ENCODE results near the gene WASF3. TPM values are rescaled to one million over a fixed set of nuclear protein-coding genes. Genes with fewer than 3 reads are reported as not detected.

Gene WASF3
- total and polyA plus RNA-seq, 4 donors, result 4.9 to 14.4 (median 8.3) TPM

- Histone ChIP-seq H3K9ac (ENCODE audit: insufficient read depth in 1 of 2, low read length in 2 of 2) (no peak overlapping the region), H3K4me1 (ENCODE audit: control insufficient read depth in 5 of 5, insufficient read depth in 5 of 5, low read length in 5 of 5) (peaks cover 0 to 7% (median 0%) of the 10 kb centered on the region in 5 donors), H3K36me3 (ENCODE audit: control insufficient read depth in 4 of 4, insufficient read depth in 4 of 4, low read length in 4 of 4) (no peaks in the 10 kb centered on the region), H3K9me3 (ENCODE audit: control insufficient read depth in 4 of 4, insufficient read depth in 3 of 4, low read length in 3 of 4) (peaks cover 0 to 2% (median 0%) of the 10 kb centered on the region in 4 donors), H3K27ac (ENCODE audit: low read depth in 1 of 2, low read length in 1 of 2) (no peak overlapping the region), H3K4me3 (no peak overlapping the region), H3K27me3 (ENCODE audit: control insufficient read depth in 3 of 3, insufficient read depth in 3 of 3, low read length in 2 of 3) (no peaks in the 10 kb centered on the region)
- 85 to 88% methylated on average over 6 of the region's 6 CpGs for WGBS, 2 donors
- ATAC-seq (ENCODE audit: insufficient read depth, low FRiP score), result no peak
- no peak for TF ChIP-seq CTCF (IDR thresholded peaks at IDR 0.05; ENCODE audit: control extremely low read depth, extremely low read depth)
- DNase-seq, result no peak
These were observed 150.5 kb downstream of the WASF3 start for GRCh38 chr13:26708007-26708297.

- peaks cover 0 to 6% (median 0%) of the 10 kb centered on the region in 4 donors for H3K9me3 ChIP-seq (ENCODE audit: control insufficient read depth in 4 of 4, insufficient read depth in 3 of 4, low read length in 3 of 4)
- H3K36me3 ChIP-seq (ENCODE audit: control insufficient read depth in 4 of 4, insufficient read depth in 4 of 4, low read length in 4 of 4), result no peaks in the 10 kb centered on the region
- peaks cover 0 to 7% (median 0%) of the 10 kb centered on the region in 5 donors for H3K4me1 ChIP-seq (ENCODE audit: control insufficient read depth in 5 of 5, insufficient read depth in 5 of 5, low read length in 5 of 5)
- TF ChIP-seq CTCF (IDR thresholded peaks at IDR 0.05; ENCODE audit: control extremely low read depth, extremely low read depth), result no peak
- 87 to 89% methylated on average over 7 of the region's 7 CpGs for WGBS, 2 donors
- no peak overlapping the region for H3K4me3 ChIP-seq
- DNase-seq (no peak), ATAC-seq (ENCODE audit: insufficient read depth, low FRiP score) (no peak)
- H3K9ac ChIP-seq (ENCODE audit: insufficient read depth in 1 of 2, low read length in 2 of 2), result no peak overlapping the region
- no peaks in the 10 kb centered on the region for H3K27me3 ChIP-seq (ENCODE audit: control insufficient read depth in 3 of 3, insufficient read depth in 3 of 3, low read length in 2 of 3)
- no peak overlapping the region for H3K27ac ChIP-seq (ENCODE audit: low read depth in 1 of 2, low read length in 1 of 2)
These were observed 152.0 kb downstream of the WASF3 start for GRCh38 chr13:26709461-26709860.

- Histone ChIP-seq H3K4me3 (no peak overlapping the region), H3K27ac (ENCODE audit: low read depth in 1 of 2, low read length in 1 of 2) (no peak overlapping the region), H3K4me1 (ENCODE audit: control insufficient read depth in 5 of 5, insufficient read depth in 5 of 5, low read length in 5 of 5) (peaks cover 0 to 7% (median 0%) of the 10 kb centered on the region in 5 donors), H3K27me3 (ENCODE audit: control insufficient read depth in 3 of 3, insufficient read depth in 3 of 3, low read length in 2 of 3) (no peaks in the 10 kb centered on the region), H3K9me3 (ENCODE audit: control insufficient read depth in 4 of 4, insufficient read depth in 3 of 4, low read length in 3 of 4) (peaks cover 0 to 6% (median 0%) of the 10 kb centered on the region in 4 donors), H3K9ac (ENCODE audit: insufficient read depth in 1 of 2, low read length in 2 of 2) (no peak overlapping the region), H3K36me3 (ENCODE audit: control insufficient read depth in 4 of 4, insufficient read depth in 4 of 4, low read length in 4 of 4) (no peaks in the 10 kb centered on the region)
- 63 to 69% methylated on average over 13 of the region's 13 CpGs for WGBS, 2 donors
- TF ChIP-seq CTCF (IDR thresholded peaks at IDR 0.05; ENCODE audit: control extremely low read depth, extremely low read depth), result no peak
- DNase-seq, result no peak
- no peak for ATAC-seq (ENCODE audit: insufficient read depth, low FRiP score)
These were observed 152.7 kb downstream of the WASF3 start for GRCh38 chr13:26710166-26710565.

- 32 to 38% methylated on average over 4 of the region's 4 CpGs for WGBS, 2 donors
- H3K4me3 ChIP-seq, result no peak overlapping the region
- no peak overlapping the region for H3K9ac ChIP-seq (ENCODE audit: insufficient read depth in 1 of 2, low read length in 2 of 2)
- H3K27me3 ChIP-seq (ENCODE audit: control insufficient read depth in 3 of 3, insufficient read depth in 3 of 3, low read length in 2 of 3), result no peaks in the 10 kb centered on the region
- peaks cover 0 to 4% (median 0%) of the 10 kb centered on the region in 4 donors for H3K9me3 ChIP-seq (ENCODE audit: control insufficient read depth in 4 of 4, insufficient read depth in 3 of 4, low read length in 3 of 4)
- TF ChIP-seq CTCF (IDR thresholded peaks at IDR 0.05; ENCODE audit: control extremely low read depth, extremely low read depth), result no peak
- no peaks in the 10 kb centered on the region for H3K36me3 ChIP-seq (ENCODE audit: control insufficient read depth in 4 of 4, insufficient read depth in 4 of 4, low read length in 4 of 4)
- no peak overlapping the region for H3K27ac ChIP-seq (ENCODE audit: low read depth in 1 of 2, low read length in 1 of 2)
- DNase-seq, result peak in 2 of 3 donors; percentile 42 to 69
- no peak for ATAC-seq (ENCODE audit: insufficient read depth, low FRiP score)
- H3K4me1 ChIP-seq (ENCODE audit: control insufficient read depth in 5 of 5, insufficient read depth in 5 of 5, low read length in 5 of 5), result peaks cover 0 to 7% (median 0%) of the 10 kb centered on the region in 5 donors
These were observed 153.7 kb downstream of the WASF3 start for GRCh38 chr13:26711211-26711610.

Measured in lung (tissue), 12 donors.